Measurements from ENCODE around the gene THY1.

THY1 gene

GRCh38 chr11:119368121-119369034, 54.6 kb downstream of the THY1 start:
- DNase-seq = no peak

- peak; percentile 24 for DNase-seq
Measured at GRCh38 chr11:119367661-119368120, 55.3 kb downstream of the THY1 start.
